HK-2 (cell line): ENCODE results near the gene RPL10.

ENCODE experiments used
- DNase-seq: peaks from one replicate; pipeline ENCODE4 v3.0.0-alpha.2; 2018; ENCODE audit not compliant: unreplicated experiment

RPL10 gene

DNA sequence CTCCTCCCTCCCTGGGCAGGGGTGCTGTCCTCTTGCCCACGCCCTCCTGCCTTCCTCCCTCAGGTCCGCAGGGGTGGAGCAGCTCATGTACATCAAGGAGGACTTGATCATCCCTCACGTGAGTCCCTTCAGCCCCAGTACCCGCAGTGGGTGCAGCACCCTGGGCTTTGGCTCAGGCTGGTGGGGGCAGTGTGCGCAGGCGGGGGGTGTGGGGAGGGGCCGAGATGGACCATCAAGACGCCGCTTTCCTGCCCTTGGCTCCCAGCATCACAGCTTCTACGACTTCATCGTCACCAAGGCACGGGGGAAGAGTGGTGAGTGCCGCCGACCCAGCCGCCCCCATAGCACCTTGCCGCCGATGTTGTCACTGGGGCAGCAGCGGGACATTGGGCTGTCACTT is 51.4 kb downstream of the RPL10 start:
- no peak for DNase-seq

DNA sequence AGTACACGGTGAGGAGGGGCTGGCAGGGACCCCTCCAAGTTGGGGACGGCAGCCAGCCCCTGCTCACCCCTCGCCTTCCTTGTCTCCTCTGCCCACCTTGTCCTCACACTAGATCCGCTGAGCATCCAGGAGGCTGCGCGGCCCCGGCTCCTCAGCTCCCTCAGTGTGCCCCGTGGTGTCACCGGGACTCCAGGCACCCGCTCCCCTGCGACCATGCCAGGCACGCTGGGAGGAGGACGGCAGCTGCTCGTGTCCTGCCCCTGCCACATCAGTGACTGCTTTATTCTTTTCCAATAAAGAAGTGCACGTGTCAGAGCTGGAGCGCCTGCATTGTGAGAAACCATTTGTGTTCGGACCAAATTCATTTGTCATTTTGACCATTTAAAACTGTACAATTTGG is 52.1 kb downstream of the RPL10 start:
- DNase-seq: no peak
